Heart right ventricle (tissue), 16 donors: ENCODE data around the gene TMEM212. TPM values are rescaled to one million over a fixed set of nuclear protein-coding genes. Genes with fewer than 3 reads are reported as not detected.

Experiments
- ATAC-seq, 8 donors: fragments of 200-7000 bp; cut with Tn5 transposase; one replicate each; pipeline ENCODE4 v1.9.1; 2020; ENCODE audit warnings: mild to moderate bottlenecking in 8 of 8, moderate library complexity in 8 of 8, moderate number of reproducible peaks in 1 of 8
- DNase-seq, 2 donors: peaks; one replicate each; pipeline ENCODE4 v3.0.0-alpha.2; 2020
- H3K27ac ChIP-seq, 10 donors: fragments of 200-600 bp; sonication (generic) in 2 of 10; one replicate each; pipeline versions ENCODE4 v1.5.0 to v1.8.0; 2020 to 2022; ENCODE audit warnings: mild to moderate bottlenecking in 3 of 10
- H3K27me3 ChIP-seq, 7 donors: fragments of 200-600 bp; one replicate each; pipeline ENCODE4 v1.8.0; 2021 to 2022; ENCODE audit warnings: mild to moderate bottlenecking in 2 of 7
- H3K36me3 ChIP-seq, 9 donors: fragments of 200-600 bp; sonication (generic) in 1 of 9; one replicate each; pipeline versions ENCODE4 v1.5.0 to v1.8.0; 2020 to 2022; ENCODE audit warnings: mild to moderate bottlenecking in 2 of 9
- H3K4me1 ChIP-seq, 9 donors: fragments of 200-600 bp; sonication (generic) in 1 of 9; one replicate each; pipeline versions ENCODE4 v1.5.0 to v1.8.0; 2020 to 2022; ENCODE audit warnings: mild to moderate bottlenecking in 4 of 9
- H3K4me3 ChIP-seq, 10 donors: fragments of 200-600 bp; sonication (generic) in 2 of 10; one replicate each; pipeline versions ENCODE4 v1.5.0 to v1.8.0; 2020 to 2022; ENCODE audit warnings: mild to moderate bottlenecking in 7 of 10, moderate library complexity in 2 of 10
- H3K9me3 ChIP-seq, 11 donors: fragments of 200-600 bp in 10 of 11; sonication (generic) in 2 of 11; one replicate each; pipeline versions ENCODE4 v1.5.0 to v1.8.0; 2013 to 2022; ENCODE audit warnings: mild to moderate bottlenecking in 2 of 11, control low read depth in 1 of 11, moderate library complexity in 1 of 11
- WGBS, 2 donors: extraction: QIAGEN DNeasy Blood & Tissue Kit; methylation state at CpG; one replicate each; pipeline ENCODE4 v1.1.7; 2013; ENCODE audit warnings: inconsistent platforms in 1 of 2; 5-methylcytosine and 5-hydroxymethylcytosine counted together
- intact Hi-C, 10 donors: fragments of 100-400 bp; cut with DNase I; formaldehyde crosslinking; loops; one replicate each; pipeline versions ENCODE4 v1.11.1 to v1.14.2; 2022
- polyA plus RNA-seq, 2 donors: library from polyadenylated mRNA; stranded (reverse); fragments of 200-250 nt; gene quantifications; one replicate each; pipeline ENCODE4 v1.2.3, GENCODE V29; 2013
- total RNA-seq, 10 donors: library from RNA; stranded (reverse); fragmentation: NEBNext Ultra II Directional in 3 of 10; extraction: Animal tissue kit (Norgen Biotek cat#: 25700) in 3 of 10; gene quantifications; one replicate each; pipeline versions ENCODE4 v1.2.1 to v1.2.4, GENCODE V29; 2021 to 2023
- TF ChIP-seq, protein P1 (sequence below), 9 donors: fragments of 200-600 bp; sonication (generic) in 2 of 9; IDR thresholded peaks; one replicate each; pipeline versions ENCODE4 v1.5.0 to v1.8.0; 2021 to 2022; ENCODE audit warnings: antibody characterized with exemption in 9 of 9, mild to moderate bottlenecking in 5 of 9, moderate library complexity in 1 of 9
- donor health status: Arrhythmogenic right ventricular cardiomyopathy.
- donor health status: ischemic (EF 13 %, LVEDD 7.1; RV severe dilation, severe dysfunction).
- donor health status: healthy with polysubstance abuse.
- donor health status: DM: no; HTN: yes; CAD: no.
- donor health status: DM: no; HTN: no; CAD: no.
- donor health status: ischemic (EF 25% LVEDD 6.9; RV normal size, moderate dysfunction).
- donor health status: ischemic (EF 25% LVEDD 5.7; RV mildly dilated, moderate dysfunction).
- donor health status: healthy.
- donor health status: DM: yes; HTN: yes; CAD: no.
- donor health status: Ischemic cardiomyopathy.
- donor health status: ischemic (EF 35%, LVEDD 5.7; RV mildly dilated, moderate dysfunction).
- donor health status: nonischemic (EF 11% LVEDD 7.7; RV severe dilation, severe dysfunction).
- donor health status: DM: yes; HTN: yes; CAD: no.
- donor health status: PGD.
- donor health status: ischemic (EF 29% LVEDD 5.4; RV normal size, mild dysfunction).
- donor health status: nonischemic (EF 23%, LVEDD 6.1; RV moderate dilation, normal function).

TMEM212 gene
- total and polyA plus RNA-seq, 12 donors: not detected

GRCh38 chr3:171867981-171868380, 24.8 kb downstream of the TMEM212 start:
- no peak for ATAC-seq
- TF ChIP-seq, protein P1, sequence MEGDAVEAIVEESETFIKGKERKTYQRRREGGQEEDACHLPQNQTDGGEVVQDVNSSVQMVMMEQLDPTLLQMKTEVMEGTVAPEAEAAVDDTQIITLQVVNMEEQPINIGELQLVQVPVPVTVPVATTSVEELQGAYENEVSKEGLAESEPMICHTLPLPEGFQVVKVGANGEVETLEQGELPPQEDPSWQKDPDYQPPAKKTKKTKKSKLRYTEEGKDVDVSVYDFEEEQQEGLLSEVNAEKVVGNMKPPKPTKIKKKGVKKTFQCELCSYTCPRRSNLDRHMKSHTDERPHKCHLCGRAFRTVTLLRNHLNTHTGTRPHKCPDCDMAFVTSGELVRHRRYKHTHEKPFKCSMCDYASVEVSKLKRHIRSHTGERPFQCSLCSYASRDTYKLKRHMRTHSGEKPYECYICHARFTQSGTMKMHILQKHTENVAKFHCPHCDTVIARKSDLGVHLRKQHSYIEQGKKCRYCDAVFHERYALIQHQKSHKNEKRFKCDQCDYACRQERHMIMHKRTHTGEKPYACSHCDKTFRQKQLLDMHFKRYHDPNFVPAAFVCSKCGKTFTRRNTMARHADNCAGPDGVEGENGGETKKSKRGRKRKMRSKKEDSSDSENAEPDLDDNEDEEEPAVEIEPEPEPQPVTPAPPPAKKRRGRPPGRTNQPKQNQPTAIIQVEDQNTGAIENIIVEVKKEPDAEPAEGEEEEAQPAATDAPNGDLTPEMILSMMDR (IDR thresholded peaks at IDR 0.05): peak in 8 of 9 donors; percentile 10 to 40 (median 25)
- no peak for DNase-seq
- no peaks in the 10 kb centered on the region for H3K27me3 ChIP-seq
- WGBS, 2 donors: 77 to 82% methylated on average over 5 of the region's 5 CpGs
- H3K27ac ChIP-seq: no peak overlapping the region
- H3K36me3 ChIP-seq: no peaks in the 10 kb centered on the region
- H3K4me1 ChIP-seq: peaks cover 0 to 28% (median 11%) of the 10 kb centered on the region in 9 donors
- no peaks in the 10 kb centered on the region for H3K9me3 ChIP-seq
- intact Hi-C loops: no loop called here
- H3K4me3 ChIP-seq: no peak overlapping the region

DNA sequence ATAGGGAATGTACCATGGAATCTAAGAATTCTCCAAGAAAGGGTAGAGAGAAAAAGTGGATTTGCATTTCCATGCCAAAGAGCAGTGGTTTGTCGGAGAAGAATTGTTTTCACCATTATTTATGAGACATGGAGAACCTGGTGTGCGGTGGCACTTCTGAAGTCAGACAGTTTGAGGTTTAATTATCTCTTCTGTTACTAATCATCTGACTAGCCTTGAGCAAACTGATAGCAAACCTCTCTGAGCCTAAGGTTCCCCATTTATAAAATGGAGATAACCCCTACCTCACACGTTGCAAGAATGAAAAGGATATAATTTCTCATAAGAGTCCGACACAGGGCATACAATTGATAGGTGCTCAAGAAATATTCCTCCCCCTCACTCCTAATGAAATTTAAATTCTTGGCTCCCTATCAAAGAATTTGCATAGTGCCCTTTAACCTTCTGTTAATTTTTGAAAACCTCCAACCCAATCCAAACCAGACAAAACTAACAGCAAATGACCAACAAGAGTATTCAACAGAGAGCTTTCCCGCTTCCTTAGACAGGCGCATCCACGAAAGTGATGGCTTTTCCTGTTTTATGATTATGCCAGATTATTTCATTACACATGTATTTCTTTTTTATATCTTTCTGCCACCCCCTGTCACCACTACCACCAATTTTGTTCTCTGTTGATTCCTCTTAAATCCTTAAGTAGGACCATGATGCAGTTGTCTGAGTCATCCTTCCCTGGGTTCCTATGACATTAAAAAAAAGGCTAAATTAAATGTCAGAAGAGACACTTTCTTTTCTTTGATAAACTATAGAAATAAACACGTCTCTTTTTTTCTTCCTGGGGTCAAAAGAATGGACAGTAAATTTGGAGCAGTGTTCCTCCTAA, 28.5 kb downstream of the TMEM212 start:
- TF ChIP-seq, protein P1 (IDR thresholded peaks at IDR 0.05): no peak
- intact Hi-C loops: no loop called here
- 89% methylated on average over 8 of the region's 8 CpGs for WGBS, 2 donors
- DNase-seq (no peak), ATAC-seq (no peak)
- Histone ChIP-seq H3K9me3 (no peaks in the 10 kb centered on the region), H3K27ac (no peak overlapping the region), H3K27me3 (no peaks in the 10 kb centered on the region), H3K4me1 (peaks cover 6 to 41% (median 18%) of the 10 kb centered on the region in 9 donors), H3K4me3 (no peak overlapping the region), H3K36me3 (no peaks in the 10 kb centered on the region)

DNA sequence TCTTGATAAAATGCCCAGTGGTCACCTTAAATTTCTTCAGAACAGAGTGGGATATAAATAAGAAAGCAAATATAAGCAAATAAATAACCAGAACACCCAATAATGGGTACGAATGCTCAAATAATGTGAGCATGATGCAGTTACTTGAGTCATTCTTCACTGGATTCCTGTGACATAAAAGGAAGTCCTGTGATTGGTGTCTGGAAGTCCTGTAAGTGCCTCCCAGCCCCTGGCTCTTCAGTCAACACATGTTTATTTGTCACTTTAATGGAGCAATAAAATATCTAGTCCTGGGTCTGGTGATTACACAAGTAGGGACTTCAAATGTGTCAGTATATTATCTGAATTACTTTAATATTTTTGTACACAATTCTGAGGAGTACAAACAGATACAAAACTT, 30.4 kb downstream of the TMEM212 start:
- WGBS, 2 donors: 68 to 70% methylated on average over 1 of the region's 1 CpG
- ATAC-seq: peak in 2 of 8 donors; percentile 5 to 47
- no peak overlapping the region for H3K4me3 ChIP-seq
- intact Hi-C loops: no loop called here
- H3K27me3 ChIP-seq: no peaks in the 10 kb centered on the region
- H3K4me1 ChIP-seq: peaks cover 6 to 49% (median 19%) of the 10 kb centered on the region in 9 donors
- no peaks in the 10 kb centered on the region for H3K36me3 ChIP-seq
- no peaks in the 10 kb centered on the region for H3K9me3 ChIP-seq
- peak overlapping the region in 6 of 10 donors; percentile 9 to 70 (median 55) for H3K27ac ChIP-seq
- TF ChIP-seq, protein P1 (IDR thresholded peaks at IDR 0.05): no peak
- DNase-seq: no peak

- Histone ChIP-seq H3K27ac (peak overlapping the region in 7 of 10 donors; percentile 9 to 70 (median 60)), H3K9me3 (no peaks in the 10 kb centered on the region), H3K4me1 (peaks cover 6 to 49% (median 22%) of the 10 kb centered on the region in 9 donors), H3K36me3 (no peaks in the 10 kb centered on the region), H3K27me3 (no peaks in the 10 kb centered on the region), H3K4me3 (no peak overlapping the region)
- ATAC-seq (peak in 7 of 8 donors; percentile 45 to 77 (median 72)), DNase-seq (no peak)
- intact Hi-C loops: no loop called here
- TF ChIP-seq, protein P1 (IDR thresholded peaks at IDR 0.05): no peak
- 46 to 47% methylated on average over 2 of the region's 2 CpGs for WGBS, 2 donors
Measured at GRCh38 chr3:171874251-171874681, 31.1 kb downstream of the TMEM212 start.
